Stimulated activated CD4-positive, alpha-beta T cell treated with anti-CD3 and anti-CD28 coated beads, Interleukin-1b, Interleukin-23, amount 100 ng/mL, for 24 hours (primary cell): ENCODE results near the gene MYH10.

Experiments used
- DNase-seq, 4 experiments: peaks; one replicate each; pipeline ENCODE4 v3.0.0-alpha.2; 2020; ENCODE audit warnings: low read depth in 4 of 4, low spot score in 1 of 4

MYH10 gene

DNA sequence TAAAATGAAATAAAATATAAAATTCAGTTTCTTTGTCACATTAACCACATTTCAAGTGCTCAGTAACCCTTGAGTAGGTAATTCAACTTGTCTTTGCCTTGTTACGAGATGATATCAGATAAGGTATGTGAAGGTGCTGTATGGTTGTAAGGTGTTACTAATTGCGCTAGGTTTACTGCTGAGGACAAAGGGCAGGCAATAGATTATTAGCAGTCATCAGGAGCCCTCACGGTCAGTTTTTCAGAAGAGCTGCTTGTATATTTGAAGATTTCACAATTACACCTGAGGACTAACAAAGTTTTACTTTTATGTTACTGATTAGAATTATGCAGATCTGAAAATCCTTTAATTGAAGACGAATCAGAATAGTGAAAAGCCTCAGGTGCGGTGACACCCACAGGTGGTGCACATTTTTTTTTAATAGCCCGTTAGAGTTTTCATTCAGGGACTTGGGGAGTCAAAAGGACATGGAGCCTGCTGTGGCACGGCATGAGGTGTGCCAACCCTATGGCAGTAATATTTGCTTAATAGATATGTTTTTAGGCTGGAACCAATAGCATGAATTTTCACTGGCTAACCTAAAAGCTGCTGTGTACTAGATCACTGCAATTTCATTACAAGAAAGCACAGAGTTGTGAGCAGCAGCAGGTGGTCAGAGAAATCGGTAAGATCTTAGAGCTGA is 178.5 kb downstream of the MYH10 start:
- DNase-seq = no peak

DNA sequence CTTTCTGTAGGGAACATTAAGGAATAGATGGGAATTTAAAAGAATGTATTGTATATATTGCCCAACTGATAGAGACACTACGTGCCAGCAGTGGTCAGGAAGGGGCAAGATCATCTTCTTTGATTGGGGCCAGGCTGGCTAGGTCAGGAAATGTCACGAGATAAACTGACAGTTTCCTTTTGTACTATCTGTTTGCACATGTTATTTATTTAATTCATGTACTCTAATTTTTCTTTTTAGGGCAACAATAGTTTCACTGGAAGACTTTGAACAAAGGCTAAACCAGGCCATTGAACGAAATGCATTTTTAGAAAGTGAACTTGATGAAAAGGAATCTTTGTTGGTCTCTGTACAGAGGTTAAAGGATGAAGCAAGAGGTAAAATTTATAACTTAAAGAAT is 182.2 kb downstream of the MYH10 start:
- no peak for DNase-seq

GRCh38 chr17:8447799-8448198 is 182.7 kb downstream of the MYH10 start:
- DNase-seq = no peak

DNA sequence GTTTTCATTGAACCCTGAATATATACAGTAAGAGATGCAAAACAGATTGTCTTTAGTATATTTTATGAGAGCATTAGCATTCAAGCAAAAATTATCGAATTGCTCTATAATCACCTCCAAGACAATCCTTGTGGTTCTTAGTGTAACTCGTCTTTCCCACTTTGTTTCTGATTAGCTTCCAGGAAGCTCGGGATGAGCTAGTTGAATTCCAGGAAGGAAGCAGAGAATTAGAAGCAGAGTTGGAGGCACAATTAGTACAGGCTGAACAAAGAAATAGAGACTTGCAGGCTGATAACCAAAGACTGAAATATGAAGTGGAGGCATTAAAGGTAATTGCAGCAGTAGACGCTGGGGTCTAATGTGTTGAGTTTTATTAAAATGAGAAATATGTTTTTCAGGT is 185.0 kb downstream of the MYH10 start:
- DNase-seq = no peak

DNA sequence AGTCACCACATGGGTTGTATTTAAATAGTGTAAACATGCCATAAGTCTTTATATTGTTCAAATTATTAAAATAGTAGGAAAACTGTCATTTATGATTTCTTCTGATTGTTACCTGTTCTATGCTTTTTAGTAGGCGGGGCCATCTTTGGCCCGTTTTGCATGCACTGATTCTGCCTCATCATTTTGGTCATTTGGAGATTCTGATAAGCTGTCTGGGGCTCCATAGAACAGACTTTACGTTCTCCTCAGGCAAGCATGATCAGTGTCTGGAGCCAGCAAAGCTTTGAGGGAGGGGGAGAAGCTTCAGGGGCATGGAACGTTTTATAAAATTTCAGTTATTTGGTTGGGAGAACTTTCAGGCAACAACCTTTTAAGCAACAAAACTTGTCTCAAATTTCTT is 186.0 kb downstream of the MYH10 start:
- DNase-seq = no peak

DNA sequence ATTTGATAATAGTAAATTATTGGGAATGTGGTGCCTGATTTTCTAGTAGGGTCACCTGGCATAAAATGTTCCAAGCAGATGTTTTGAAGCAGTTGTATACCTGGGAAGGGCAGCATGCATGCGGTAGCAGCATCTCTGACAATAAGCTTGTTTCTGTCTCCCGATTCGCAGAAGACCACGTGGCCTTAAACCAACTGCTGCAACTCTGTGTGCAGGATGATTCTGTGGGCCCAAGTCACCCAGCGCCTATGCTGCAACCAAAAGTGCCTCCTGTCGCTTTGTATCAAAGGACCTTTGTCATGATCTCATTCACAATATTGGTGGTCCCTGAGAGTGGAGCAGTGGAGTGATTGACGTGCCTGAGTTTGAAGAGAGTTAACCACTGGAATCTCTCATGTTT is 186.8 kb downstream of the MYH10 start:
- DNase-seq = no peak

DNA sequence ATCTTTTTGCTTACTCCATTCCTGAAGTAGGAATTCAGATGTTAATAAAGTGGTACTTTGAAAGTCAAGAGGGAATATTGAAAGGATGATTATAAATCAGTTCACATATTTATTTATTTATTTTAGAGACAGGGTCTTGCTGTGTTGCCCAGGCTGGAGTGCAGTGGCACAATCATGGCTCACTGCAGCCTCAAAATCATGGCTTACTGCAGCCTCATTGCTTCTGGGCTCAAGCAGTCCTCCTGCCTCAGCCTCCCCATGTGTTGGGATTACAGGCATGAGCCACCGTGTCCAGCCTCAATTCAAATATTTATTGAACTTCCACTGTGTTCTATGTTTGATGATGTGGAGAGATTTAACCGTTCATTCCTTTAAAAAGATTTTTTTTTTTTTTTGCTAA is 188.2 kb downstream of the MYH10 start:
- DNase-seq = no peak

DNA sequence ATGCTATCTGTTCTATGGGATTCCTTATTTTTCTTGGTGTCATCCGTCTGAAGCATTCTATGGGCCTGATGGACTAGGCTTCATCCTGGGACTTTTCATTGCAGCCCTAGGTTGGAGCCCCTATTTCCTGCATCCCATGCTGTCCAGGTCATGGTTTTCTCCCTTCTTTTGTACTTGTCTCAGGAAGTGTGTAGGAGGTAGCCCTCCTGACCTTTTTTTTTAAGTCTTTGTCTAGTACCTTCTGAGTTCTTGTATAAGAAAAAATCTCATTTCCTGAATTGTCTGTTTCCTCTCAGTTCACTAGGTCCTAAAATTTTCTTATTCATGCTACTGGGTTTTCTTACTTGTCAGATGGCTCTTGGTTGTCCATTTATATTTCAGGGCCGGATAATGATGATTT is 188.8 kb downstream of the MYH10 start:
- no peak for DNase-seq

DNA sequence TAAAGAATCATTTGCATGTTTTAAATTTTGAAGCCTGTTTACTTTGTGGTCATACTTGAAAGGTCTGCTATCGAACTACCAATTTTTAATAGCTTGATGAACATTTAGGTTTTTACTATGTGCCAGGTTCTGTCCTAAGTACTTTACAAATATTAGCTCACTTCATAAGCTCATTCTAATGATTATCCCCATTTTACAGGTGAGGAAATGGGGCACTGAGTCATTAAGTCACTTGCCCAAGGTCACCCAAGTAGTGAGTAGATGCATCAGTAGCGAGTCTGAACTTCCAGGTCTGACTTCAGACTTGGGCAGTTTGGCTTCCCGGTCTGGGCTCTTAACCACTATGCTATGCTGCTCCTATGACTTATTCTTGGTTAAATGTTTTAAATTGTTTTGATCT is 190.8 kb downstream of the MYH10 start:
- no peak for DNase-seq

- no peak for DNase-seq
Observed at GRCh38 chr17:8438441-8438840, 192.1 kb downstream of the MYH10 start.

GRCh38 chr17:8436844-8437171 is 193.7 kb downstream of the MYH10 start:
- DNase-seq = no peak

DNA sequence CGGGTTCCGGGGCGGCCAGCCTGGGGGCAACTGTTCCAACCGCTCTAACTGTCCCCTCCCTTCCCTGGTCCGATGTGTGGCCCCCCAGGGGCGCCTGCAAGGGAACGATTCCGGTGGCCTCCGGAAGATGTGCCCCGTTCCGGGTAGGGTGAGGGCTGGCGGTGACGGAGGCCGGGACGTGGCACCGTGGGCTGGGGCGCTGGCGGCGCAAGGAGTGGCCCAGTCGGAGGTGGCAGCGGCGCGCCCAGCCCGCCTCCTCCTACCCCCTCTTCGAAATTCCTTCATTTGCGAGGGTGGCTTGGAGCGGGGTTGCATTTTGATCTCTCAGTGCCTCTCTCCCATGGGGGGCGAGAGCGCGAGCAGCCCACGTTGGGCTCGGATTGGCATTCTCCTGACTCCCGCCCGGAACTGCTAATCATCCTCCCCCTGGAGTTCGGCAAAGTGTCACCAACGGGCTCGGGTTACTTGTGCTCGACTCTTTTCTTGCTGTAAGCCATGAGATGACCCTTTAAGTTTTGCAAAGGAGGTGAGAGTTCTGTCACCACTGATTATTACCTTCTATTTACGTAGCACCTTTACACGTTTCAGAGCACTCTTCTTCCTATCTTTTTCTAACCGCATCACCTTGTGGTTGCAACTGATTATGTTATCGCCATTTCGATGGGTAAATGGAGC is 194.2 kb downstream of the MYH10 start:
- peak in 3 of 4 experiments; percentile 30 to 49 (median 43) for DNase-seq

DNA sequence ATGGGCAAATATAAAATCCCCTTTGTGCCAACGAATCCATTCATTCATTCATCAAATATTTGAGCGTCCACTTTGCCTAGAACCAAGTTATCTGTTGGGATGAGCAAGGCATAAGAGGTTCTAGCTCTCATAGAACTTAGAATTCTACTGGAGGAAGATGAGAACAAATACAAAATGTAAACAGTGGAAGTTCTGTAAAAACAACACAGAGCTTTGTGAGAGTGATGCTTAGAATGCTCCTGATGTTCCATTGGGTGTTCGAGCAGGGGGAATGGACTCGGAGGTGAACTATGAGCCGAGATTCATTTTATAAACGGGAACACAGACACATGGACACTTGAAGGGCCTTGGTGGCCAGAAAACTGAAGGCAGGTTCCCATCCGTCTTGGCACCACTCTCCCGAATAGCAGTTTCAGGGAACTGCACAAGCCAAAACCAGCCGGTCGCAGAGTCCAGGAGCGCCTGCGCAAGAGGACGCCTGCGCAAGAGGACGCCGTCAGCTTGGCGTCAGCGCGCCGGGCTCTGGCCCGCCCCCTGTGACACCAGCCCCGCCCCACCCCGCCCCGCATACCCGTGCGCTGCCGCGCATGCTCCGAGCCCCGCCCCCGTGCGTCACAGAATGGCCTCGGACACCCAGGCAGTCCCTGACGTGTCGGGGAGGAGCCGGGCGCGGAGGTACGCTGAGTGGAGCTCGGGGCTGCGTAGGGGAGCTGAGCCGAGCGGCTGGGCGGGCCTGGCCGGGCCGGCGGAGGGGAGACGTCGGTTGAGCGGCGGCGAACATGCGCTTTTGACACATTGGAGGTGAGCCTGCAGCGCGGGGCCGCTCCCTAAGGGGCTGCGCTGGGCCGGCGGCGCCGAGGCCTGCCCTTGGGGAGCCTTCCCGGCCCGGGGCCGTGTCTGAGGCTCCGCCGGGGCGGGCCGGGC is 195.0 kb downstream of the MYH10 start, which contains the start of gene NDEL1:
Gene NDEL1 (plus strand): TSS at position 640 of the 924 bp plus-strand sequence. CDS start 8,388 bp downstream, outside the sequence.
- peak; percentile 97 to 99 (median 99) for DNase-seq

DNA sequence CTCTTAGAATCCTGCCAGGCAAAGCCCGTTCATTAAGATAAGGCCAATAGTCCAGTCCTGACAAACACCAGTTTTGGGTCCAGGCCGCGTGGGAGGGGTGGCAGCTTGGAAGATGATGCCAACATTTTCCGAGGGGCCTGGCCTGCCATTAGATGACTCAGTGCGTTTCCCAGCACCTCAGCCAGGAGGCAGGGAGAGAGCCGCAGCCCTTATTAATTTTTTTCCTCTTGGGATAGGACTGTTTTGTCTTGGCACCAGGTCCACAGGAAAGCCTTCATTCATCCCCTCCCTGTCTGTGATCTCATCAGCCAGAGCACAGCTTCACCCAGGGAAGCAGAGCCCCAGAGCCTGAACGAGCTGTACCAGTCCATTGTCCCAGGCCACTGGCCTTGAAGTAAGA is 199.6 kb downstream of the MYH10 start:
- no peak for DNase-seq

GRCh38 chr17:8426802-8427201 is 203.7 kb downstream of the MYH10 start:
- DNase-seq = no peak

DNA sequence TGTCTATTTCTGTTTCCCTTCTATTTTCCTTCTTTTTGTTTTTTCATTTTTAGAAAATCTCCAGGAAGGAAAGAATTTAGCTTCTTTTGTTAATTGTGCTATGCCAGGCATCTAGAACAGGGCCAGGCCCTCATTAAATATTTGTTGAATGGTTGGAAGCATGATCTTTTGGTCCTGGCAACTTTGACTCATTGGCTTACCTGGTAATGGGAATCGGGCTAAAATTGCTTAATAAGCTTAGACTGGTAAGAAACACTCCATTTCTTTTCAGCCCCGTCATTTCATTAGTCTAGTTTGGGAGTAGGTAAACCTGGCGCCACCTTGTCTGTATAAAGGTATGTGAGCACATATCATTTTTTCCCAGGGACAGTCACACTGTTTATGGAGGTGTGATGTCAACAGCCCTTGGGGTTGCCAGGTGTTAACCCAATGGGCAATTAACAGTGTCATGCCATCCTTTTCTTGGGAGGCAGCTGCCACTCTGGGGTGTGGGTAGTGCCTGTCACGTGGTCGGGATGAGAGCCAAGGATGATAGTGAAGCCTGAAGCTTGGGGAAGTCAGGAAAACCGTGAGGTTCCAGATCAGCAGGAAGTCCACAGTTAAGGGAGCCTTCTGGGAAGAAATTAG is 204.3 kb downstream of the MYH10 start:
- DNase-seq = no peak
